ENCODE measurements around the gene PTPRN2. TPM values are rescaled to one million over a fixed set of nuclear protein-coding genes. Genes with fewer than 3 reads are reported as not detected.

PTPRN2 gene
- total and polyA plus RNA-seq, 2 experiments from 2014 or later = 0.28 TPM; not detected in 1

GRCh38 chr7:158556721-158557440, 30.7 kb downstream of the PTPRN2 start:
- TF ChIP-seq CTCF (IDR thresholded peaks at IDR 0.05; ENCODE audit: low read depth, low read length) = no peak
- Histone ChIP-seq H3K9me3 (ENCODE audit: low read depth) (no peaks in the 10 kb centered on the region), H3K36me3 (no peaks in the 10 kb centered on the region), H3K4me3 (no peak overlapping the region), H3K4me1 (ENCODE audit: low read depth) (no peaks in the 10 kb centered on the region), H3K27me3 (no peaks in the 10 kb centered on the region), H3K27ac (no peak overlapping the region)
- DNase-seq (ENCODE audit: low read depth in 1 of 2, low spot score in 1 of 2) = no peak

GRCh38 chr7:158555034-158555520, 32.5 kb downstream of the PTPRN2 start:
- H3K9me3 ChIP-seq (ENCODE audit: low read depth) = no peaks in the 10 kb centered on the region
- DNase-seq (ENCODE audit: low read depth in 1 of 2, low spot score in 1 of 2) = no peak
- no peak for TF ChIP-seq CTCF (IDR thresholded peaks at IDR 0.05; ENCODE audit: low read depth, low read length)

GRCh38 chr7:158550886-158551452, 36.7 kb downstream of the PTPRN2 start:
- no peaks in the 10 kb centered on the region for H3K4me1 ChIP-seq (ENCODE audit: low read depth)
- no peaks in the 10 kb centered on the region for H3K27me3 ChIP-seq
- H3K27ac ChIP-seq = no peak overlapping the region
- TF ChIP-seq CTCF (IDR thresholded peaks at IDR 0.05; ENCODE audit: low read depth, low read length) = no peak
- H3K9me3 ChIP-seq (ENCODE audit: low read depth) = no peaks in the 10 kb centered on the region
- no peak for DNase-seq (ENCODE audit: low read depth in 1 of 2, low spot score in 1 of 2)
- no peak overlapping the region for H3K4me3 ChIP-seq
- H3K36me3 ChIP-seq = no peaks in the 10 kb centered on the region

More at GRCh38 chr7:158555034-158555520, 32.5 kb downstream of the PTPRN2 start:
- Histone ChIP-seq H3K36me3 (no peaks in the 10 kb centered on the region), H3K4me3 (no peak overlapping the region), H3K27ac (no peak overlapping the region), H3K27me3 (no peaks in the 10 kb centered on the region), H3K4me1 (ENCODE audit: low read depth) (no peaks in the 10 kb centered on the region)

GRCh38 chr7:158550394-158550700, 37.3 kb downstream of the PTPRN2 start:
- Histone ChIP-seq H3K4me1 (ENCODE audit: low read depth) (no peaks in the 10 kb centered on the region), H3K9me3 (ENCODE audit: low read depth) (no peaks in the 10 kb centered on the region), H3K27ac (no peak overlapping the region), H3K4me3 (no peak overlapping the region), H3K36me3 (no peaks in the 10 kb centered on the region), H3K27me3 (no peaks in the 10 kb centered on the region)
- TF ChIP-seq CTCF (IDR thresholded peaks at IDR 0.05; ENCODE audit: low read depth, low read length) = no peak
- no peak for DNase-seq (ENCODE audit: low read depth in 1 of 2, low spot score in 1 of 2)

GRCh38 chr7:158549616-158550393, 37.8 kb downstream of the PTPRN2 start:
- no peak overlapping the region for H3K27ac ChIP-seq
- no peaks in the 10 kb centered on the region for H3K4me1 ChIP-seq (ENCODE audit: low read depth)
- H3K27me3 ChIP-seq = no peaks in the 10 kb centered on the region
- H3K36me3 ChIP-seq = no peaks in the 10 kb centered on the region
- TF ChIP-seq CTCF (IDR thresholded peaks at IDR 0.05; ENCODE audit: low read depth, low read length) = no peak
- no peak overlapping the region for H3K4me3 ChIP-seq
- DNase-seq (ENCODE audit: low read depth in 1 of 2, low spot score in 1 of 2) = peak in 1 of 2 donors; percentile 26
- no peaks in the 10 kb centered on the region for H3K9me3 ChIP-seq (ENCODE audit: low read depth)

Measured in cardiac muscle cell (in vitro differentiated cells and primary cell).